HUES64 (cell line): ENCODE results near the gene PPFIBP1.

ENCODE experiments used
- H3K27ac ChIP-seq: 2 replicates; pipeline ENCODE4 v1.7.0; 2013; ENCODE audit warnings: low read depth, low read length, inconsistent platforms
- H3K27me3 ChIP-seq: 2 replicates; pipeline ENCODE4 v1.6.1; 2013; ENCODE audit warnings: mild to moderate bottlenecking, low read length; ENCODE audit not compliant: insufficient read depth
- H3K36me3 ChIP-seq: 2 replicates; pipeline ENCODE4 v1.6.1; 2013; ENCODE audit warnings: mild to moderate bottlenecking, low read length; ENCODE audit not compliant: insufficient read depth
- H3K4me1 ChIP-seq: 2 replicates; pipeline ENCODE4 v1.6.1; 2013; ENCODE audit warnings: mild to moderate bottlenecking, low read length, moderate library complexity; ENCODE audit not compliant: insufficient read depth
- H3K4me3 ChIP-seq: 2 replicates; pipeline ENCODE4 v1.5.1; 2013; ENCODE audit warnings: mild to moderate bottlenecking, low read length, moderate library complexity
- H3K9ac ChIP-seq: 2 replicates; pipeline ENCODE4 v1.6.1; 2013; ENCODE audit warnings: mild to moderate bottlenecking, low read depth, low read length
- H3K9me3 ChIP-seq: 2 replicates; pipeline ENCODE4 v1.6.1; 2013; ENCODE audit warnings: low read depth, low read length; ENCODE audit not compliant: insufficient read depth
- WGBS: fragments of 150-250, 120-280 bp; methylation state at CpG from one replicate; pipeline ENCODE4 v1.1.7; 2013; ENCODE audit warnings: missing lambda C conversion rate; 5-methylcytosine and 5-hydroxymethylcytosine counted together

PPFIBP1 gene

DNA sequence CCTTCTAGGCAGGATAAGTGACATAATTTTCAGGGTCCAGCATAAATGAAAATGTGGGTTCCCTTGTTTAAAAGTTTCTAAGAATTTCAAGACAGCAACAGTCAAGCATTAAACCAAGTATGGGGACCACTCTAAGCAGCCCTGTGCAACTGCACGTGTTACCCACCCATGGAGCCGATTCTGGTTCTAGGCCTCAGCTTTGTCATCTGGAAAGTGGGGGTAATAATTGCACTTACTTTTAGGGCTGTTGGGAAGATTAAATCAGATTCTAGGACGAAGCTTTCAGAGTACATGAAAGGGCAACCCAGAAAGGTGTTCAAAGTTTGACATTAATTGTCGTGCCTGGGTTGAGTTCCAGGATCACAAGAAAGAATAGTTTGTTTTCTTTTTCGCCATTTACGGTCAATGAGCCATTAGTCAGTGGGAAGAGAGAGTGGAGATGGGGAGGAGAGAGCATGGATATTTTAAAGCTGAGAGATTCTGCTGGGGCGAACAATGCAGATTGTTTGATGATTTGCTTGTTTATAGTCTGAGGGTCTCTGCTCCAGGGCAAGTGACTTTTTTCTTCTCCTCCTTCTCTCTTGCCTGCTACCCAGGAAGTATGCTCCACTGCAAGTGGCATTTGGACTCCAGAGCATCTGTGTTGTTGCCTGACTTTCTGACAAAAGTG lies 10.7 kb upstream of the PPFIBP1 start:
- Histone ChIP-seq H3K9me3 (no peaks in the 10 kb centered on the region), H3K27ac (no peak overlapping the region), H3K9ac (no peak overlapping the region), H3K4me3 (no peak overlapping the region), H3K4me1 (peaks cover 9% of the 10 kb centered on the region; the same call in 1 of the 2 replicates), H3K27me3 (no peaks in the 10 kb centered on the region), H3K36me3 (no peaks in the 10 kb centered on the region)
- 90% methylated on average over 7 of the region's 7 CpGs for WGBS

DNA sequence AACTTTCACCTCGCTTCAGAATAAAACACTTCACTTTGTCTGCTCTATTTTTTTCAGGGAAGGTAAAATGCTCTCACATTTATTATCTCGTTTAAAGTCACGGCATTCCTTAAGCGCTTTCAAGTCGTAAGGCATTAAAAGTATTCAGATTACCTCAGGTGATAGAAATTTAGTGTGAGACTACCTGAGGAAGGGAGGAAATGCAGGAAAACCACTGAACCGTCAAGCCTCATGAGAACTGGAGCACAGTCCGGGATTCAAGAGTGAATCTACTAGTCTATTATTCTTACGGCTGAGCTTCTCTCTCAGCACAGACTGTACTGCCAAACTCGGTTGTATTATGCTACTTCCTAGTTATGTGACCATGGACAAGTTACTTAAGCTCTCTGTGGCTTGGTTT lies 8.3 kb upstream of the PPFIBP1 start:
- H3K27ac ChIP-seq: no peak overlapping the region
- 86% methylated on average over 9 of the region's 9 CpGs for WGBS
- H3K9ac ChIP-seq: no peak overlapping the region
- no peaks in the 10 kb centered on the region for H3K36me3 ChIP-seq
- peaks cover 12% of the 10 kb centered on the region for H3K4me1 ChIP-seq
- no peaks in the 10 kb centered on the region for H3K9me3 ChIP-seq
- H3K27me3 ChIP-seq: no peaks in the 10 kb centered on the region
- H3K4me3 ChIP-seq: no peak overlapping the region

GRCh38 chr12:27516625-27517024 lies 7.4 kb upstream of the PPFIBP1 start:
- H3K4me1 ChIP-seq: peaks cover 20% of the 10 kb centered on the region
- no peak overlapping the region for H3K4me3 ChIP-seq
- no peaks in the 10 kb centered on the region for H3K27me3 ChIP-seq
- H3K36me3 ChIP-seq: no peaks in the 10 kb centered on the region
- H3K9me3 ChIP-seq: no peaks in the 10 kb centered on the region
- H3K9ac ChIP-seq: no peak overlapping the region
- WGBS: 94% methylated on average over 4 of the region's 4 CpGs
- H3K27ac ChIP-seq: no peak overlapping the region

- H3K9ac ChIP-seq: no peak overlapping the region
- no peaks in the 10 kb centered on the region for H3K36me3 ChIP-seq
- no peak overlapping the region for H3K27ac ChIP-seq
- H3K27me3 ChIP-seq: no peaks in the 10 kb centered on the region
- WGBS: 88% methylated on average over 3 of the region's 3 CpGs
- no peak overlapping the region for H3K4me3 ChIP-seq
- H3K9me3 ChIP-seq: no peaks in the 10 kb centered on the region
- peaks cover 27% of the 10 kb centered on the region for H3K4me1 ChIP-seq
Observed at GRCh38 chr12:27517546-27517945, 6.5 kb upstream of the PPFIBP1 start.

DNA sequence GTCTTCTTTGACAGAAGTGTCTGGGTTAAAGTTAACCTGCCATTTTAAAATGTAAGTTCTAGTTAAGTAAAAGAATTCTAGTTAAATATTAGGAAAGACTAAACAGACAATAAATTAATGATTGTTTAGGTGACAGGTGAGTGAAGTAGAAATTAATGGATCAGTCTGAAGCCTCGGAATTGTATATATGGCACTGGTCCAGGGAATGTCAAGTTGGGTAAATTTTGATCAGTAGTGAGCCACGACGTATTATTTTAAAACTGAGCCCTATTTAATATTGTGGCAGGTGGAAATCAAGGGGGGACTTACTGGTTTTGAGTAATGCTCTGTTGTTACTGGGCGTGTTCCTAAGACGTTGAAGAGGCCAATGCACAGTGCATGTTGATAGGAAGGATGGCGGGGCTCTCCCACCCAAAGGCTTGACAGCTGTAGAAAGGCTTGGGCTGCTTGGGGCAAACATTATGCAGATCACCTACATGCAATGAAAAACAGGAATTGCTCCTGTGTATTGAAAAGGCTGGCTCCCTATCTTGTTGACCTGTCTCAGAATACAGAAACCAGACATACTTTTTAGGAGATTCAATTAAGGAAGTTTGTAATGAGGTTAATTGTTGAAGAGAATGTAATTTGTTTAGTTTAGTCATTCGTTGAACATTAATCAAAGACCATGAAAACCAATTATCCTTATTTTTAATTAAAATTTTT lies 5.9 kb upstream of the PPFIBP1 start:
- H3K9me3 ChIP-seq: no peaks in the 10 kb centered on the region
- no peak overlapping the region for H3K4me3 ChIP-seq
- H3K27ac ChIP-seq: no peak overlapping the region
- no peaks in the 10 kb centered on the region for H3K36me3 ChIP-seq
- peaks cover 31% of the 10 kb centered on the region for H3K4me1 ChIP-seq
- 89% methylated on average over 6 of the region's 7 CpGs for WGBS
- no peaks in the 10 kb centered on the region for H3K27me3 ChIP-seq
- H3K9ac ChIP-seq: no peak overlapping the region

GRCh38 chr12:27521066-27521465 lies 2.9 kb upstream of the PPFIBP1 start:
- no peak overlapping the region for H3K4me3 ChIP-seq
- H3K4me1 ChIP-seq: peaks cover 37% of the 10 kb centered on the region
- peaks cover 4% of the 10 kb centered on the region for H3K27me3 ChIP-seq
- no peak overlapping the region for H3K27ac ChIP-seq
- H3K9ac ChIP-seq: no peak overlapping the region
- no peaks in the 10 kb centered on the region for H3K36me3 ChIP-seq
- H3K9me3 ChIP-seq: no peaks in the 10 kb centered on the region
- 41% methylated on average over 4 of the region's 4 CpGs for WGBS

DNA sequence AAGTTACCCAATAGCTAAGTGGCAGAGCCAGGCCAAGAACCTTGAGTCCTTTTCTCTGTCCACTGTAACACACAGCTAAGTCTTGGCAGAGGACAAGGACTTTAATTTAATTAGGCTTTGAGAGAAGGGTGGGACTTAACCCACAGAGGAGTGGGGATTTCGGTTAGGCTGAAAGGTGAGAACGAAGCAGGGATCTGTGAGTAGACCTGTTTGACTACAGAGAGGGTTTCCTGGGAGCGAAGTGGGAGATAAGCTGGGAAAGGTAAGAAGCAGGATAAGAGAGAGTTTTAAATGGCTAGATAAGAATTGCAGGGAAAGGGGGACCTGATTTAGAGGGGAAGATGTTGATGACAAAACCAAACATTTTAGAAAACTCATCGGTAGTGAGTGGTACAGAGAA lies 2.0 kb upstream of the PPFIBP1 start:
- Histone ChIP-seq H3K27ac (no peak overlapping the region), H3K9ac (no peak overlapping the region), H3K4me3 (no peak overlapping the region), H3K9me3 (no peaks in the 10 kb centered on the region), H3K4me1 (peaks cover 37% of the 10 kb centered on the region), H3K27me3 (peaks cover 8% of the 10 kb centered on the region), H3K36me3 (no peaks in the 10 kb centered on the region)
- 79% methylated on average over 4 of the region's 4 CpGs for WGBS

DNA sequence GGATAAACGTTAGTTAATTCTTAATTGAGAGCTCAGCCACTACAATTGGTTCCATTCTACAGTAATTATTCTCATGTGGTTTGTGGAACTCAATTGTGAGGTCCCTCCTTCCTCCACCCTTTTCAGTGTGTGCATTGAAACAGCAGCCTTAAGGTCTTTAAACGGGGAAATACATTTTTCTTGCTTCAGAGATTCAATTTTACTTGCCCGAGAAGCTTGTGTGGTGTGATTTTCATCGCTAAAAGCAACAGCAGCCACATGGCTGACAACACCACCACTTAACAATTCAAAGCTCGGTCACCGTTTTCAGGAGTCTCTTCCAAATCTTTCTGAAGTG lies 733 bp upstream of the PPFIBP1 start:
- peak overlapping the region; percentile 98 for H3K4me3 ChIP-seq
- WGBS: 16% methylated on average over 6 of the region's 6 CpGs
- H3K27me3 ChIP-seq: peaks cover 8% of the 10 kb centered on the region
- no peaks in the 10 kb centered on the region for H3K9me3 ChIP-seq
- H3K9ac ChIP-seq: peak overlapping the region; percentile 91
- peaks cover 37% of the 10 kb centered on the region for H3K4me1 ChIP-seq
- H3K27ac ChIP-seq: peak overlapping the region; percentile 97
- no peaks in the 10 kb centered on the region for H3K36me3 ChIP-seq

DNA sequence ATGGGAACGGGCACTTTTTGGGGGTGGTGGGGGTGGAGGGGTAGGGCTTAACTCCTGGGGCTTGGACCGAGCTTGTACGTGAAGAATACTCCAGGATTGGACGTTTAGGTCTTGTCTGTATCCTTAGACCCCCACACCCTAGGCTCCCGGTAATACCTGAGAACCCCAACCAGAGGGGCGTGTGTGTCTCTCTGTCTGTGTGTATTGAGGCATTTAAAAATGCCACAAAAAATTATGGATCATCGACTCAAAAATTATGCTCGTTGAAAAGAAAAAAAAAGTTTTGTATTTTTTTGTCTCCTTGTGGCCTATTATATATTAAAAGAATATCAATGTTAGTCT lies 459 bp downstream of the PPFIBP1 start:
- peak overlapping the region; percentile 98 for H3K4me3 ChIP-seq
- peaks cover 37% of the 10 kb centered on the region for H3K4me1 ChIP-seq
- H3K9ac ChIP-seq: peak overlapping the region; percentile 86
- peak overlapping the region; percentile 97; the same call in 1 of the 2 replicates for H3K27ac ChIP-seq
- 0% methylated on average over 4 of the region's 8 CpGs for WGBS
- no peaks in the 10 kb centered on the region for H3K36me3 ChIP-seq
- no peaks in the 10 kb centered on the region for H3K9me3 ChIP-seq
- H3K27me3 ChIP-seq: peaks cover 8% of the 10 kb centered on the region

DNA sequence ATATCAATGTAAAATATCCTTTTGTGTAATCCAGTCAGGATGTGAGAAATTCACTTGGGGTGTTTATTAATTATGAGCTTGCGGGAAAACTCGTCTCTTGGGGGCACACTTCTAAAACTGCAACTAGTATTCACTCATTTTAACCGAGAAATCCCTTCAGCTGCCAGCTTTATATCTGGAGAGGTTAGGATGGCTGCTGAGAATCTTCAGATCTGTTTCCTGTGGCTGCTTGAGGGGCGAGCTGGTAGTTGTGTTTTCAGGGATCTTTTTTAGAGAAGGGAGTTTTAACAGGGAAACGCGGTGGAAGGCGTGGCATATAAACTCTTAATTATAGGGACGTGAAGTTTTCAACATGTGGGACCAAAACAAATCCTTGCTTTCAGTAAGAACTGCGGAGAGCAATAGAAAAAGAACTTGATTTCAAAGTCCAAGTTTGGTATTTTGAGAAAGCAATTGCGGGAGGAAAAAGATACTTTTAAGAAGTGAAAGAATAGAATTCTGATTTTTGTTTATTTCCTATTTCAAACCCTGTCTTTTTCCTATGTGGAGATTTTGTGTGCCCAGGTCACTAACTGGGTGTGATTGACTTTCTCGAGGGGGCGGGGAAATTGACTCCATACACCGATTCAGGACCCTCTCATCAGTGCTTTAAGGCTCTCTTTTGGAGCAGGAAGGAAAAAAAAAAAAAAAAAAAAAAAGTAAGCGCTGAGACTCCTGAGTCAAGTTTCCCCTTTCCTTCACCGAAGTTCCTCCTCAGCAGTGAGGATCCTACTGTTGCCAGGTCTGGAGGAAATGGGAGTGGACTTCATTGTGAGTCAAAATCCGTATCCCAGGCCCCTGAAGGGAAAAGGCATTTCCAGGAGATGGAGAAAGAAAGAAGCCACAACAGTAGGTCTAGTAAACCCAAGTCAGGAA lies 1.1 kb downstream of the PPFIBP1 start:
- no peak overlapping the region for H3K27ac ChIP-seq
- peaks cover 8% of the 10 kb centered on the region for H3K27me3 ChIP-seq
- peak overlapping the region; percentile 98 for H3K4me3 ChIP-seq
- 2% methylated on average over 12 of the region's 16 CpGs for WGBS
- no peaks in the 10 kb centered on the region for H3K9me3 ChIP-seq
- peaks cover 37% of the 10 kb centered on the region for H3K4me1 ChIP-seq
- H3K9ac ChIP-seq: no peak overlapping the region
- H3K36me3 ChIP-seq: no peaks in the 10 kb centered on the region

DNA sequence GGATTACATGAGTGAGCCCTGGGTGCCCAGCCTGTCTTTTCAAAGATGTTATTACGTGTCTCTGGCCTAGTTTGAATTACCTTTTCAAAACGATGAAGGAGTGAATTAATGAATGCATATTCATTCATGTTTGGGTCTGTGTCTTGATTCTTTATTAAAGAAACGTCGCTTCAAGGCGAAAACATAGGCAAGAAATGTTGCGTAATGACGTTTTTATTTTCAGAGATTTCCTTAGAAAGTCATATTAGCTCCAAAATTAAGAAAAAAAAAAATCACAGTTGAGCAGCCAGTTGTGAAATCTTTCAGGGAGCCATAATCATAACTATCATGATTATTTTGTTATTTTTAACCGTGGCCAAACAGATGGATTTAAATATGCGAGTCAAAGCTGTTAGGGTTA lies 3.5 kb downstream of the PPFIBP1 start:
- H3K27me3 ChIP-seq: peaks cover 8% of the 10 kb centered on the region
- 94% methylated on average over 9 of the region's 9 CpGs for WGBS
- H3K4me3 ChIP-seq: no peak overlapping the region
- H3K4me1 ChIP-seq: peaks cover 27% of the 10 kb centered on the region
- H3K9ac ChIP-seq: no peak overlapping the region
- H3K27ac ChIP-seq: no peak overlapping the region
- H3K36me3 ChIP-seq: no peaks in the 10 kb centered on the region
- no peaks in the 10 kb centered on the region for H3K9me3 ChIP-seq
